ENCODE data around the gene TCIRG1.
A peak's percentile ranks its signal among the peaks of the same experiment; 100 is the strongest.

The TCIRG1 gene

DNA sequence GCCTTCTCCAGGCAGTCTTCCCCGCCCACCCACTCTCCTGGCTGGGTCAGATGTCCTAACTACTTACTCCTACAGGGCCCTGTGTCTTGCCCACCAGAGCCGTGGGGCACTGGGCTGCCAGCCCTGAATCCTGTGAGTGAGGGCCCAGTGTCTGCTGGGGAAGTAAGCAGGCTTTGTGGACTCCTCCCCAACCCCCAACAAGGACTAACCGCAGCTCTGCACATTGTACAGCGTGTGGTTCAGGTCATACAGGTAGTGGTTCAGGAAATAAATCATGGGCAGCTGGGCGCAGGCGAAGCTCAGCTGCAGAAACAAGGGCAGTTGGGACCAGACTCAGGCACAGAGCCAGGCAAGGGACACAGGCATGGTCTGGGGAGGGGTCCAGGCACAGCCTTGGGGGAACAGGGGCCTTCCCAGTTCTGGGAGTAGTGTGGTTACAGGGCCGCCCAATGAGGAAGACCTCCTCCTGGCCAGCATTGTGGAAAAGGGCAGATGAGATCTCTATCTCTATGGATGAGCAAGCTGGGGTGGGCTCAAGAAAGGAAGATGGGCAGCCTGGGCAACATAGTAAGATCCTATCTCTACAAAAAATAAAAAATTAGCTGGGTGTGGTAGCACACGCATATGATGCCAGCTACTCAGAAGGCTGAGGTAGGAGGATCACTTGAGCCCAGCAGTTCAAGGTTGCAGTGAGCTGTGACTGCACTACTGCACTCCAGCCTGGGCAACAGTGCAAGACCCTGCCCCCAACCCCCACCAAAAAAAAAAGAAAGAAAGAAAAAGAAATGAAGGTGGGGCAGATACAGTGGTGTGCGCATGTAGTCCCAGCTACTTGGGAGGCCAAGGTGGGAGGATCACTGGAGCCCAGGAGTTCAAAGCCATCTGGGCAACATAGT is 40.4 kb upstream of the TCIRG1 start:
- no peak overlapping the region for H3K27ac ChIP-seq (ENCODE audit: low read depth, low read length)

DNA sequence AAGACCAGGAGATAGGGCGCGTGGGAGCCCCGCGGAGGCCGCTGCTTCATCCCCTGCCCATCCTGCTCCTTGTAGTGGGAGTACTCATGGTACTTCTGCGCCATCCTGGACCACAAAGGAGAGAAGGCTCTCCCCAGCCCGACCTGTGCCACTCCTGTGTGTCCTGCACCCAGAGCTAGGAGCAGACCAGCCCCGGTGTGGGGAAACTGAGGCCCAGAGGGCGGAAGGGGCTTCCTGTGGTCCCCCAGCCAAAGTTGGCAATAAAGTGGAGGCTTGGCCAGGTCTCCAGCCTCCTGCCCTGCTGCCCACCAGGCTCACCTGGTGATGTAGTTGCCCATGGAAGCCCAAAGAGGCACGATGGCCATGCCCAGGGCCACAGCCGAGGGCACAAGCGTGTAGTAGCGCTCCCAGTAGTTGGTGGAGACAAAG is 39.6 kb upstream of the TCIRG1 start:
- no peak overlapping the region for H3K27ac ChIP-seq (ENCODE audit: low read depth, low read length)
- no peak overlapping the region for H3K9ac ChIP-seq (ENCODE audit: low read length)
- no peaks in the 10 kb centered on the region for H3K36me3 ChIP-seq (ENCODE audit: control insufficient read depth, insufficient read depth, low read length)
- no peak overlapping the region for H3K4me3 ChIP-seq (ENCODE audit: low read length)
- no peaks in the 10 kb centered on the region for H3K27me3 ChIP-seq (ENCODE audit: control insufficient read depth, insufficient read depth, low read length)
- no peaks in the 10 kb centered on the region for H3K4me1 ChIP-seq (ENCODE audit: control insufficient read depth, insufficient read depth, low read length)

More for the DNA sequence above, 40.4 kb upstream of the TCIRG1 start:
- Histone ChIP-seq H3K4me1 (ENCODE audit: control insufficient read depth, insufficient read depth, low read length) (no peaks in the 10 kb centered on the region), H3K36me3 (ENCODE audit: control insufficient read depth, insufficient read depth, low read length) (no peaks in the 10 kb centered on the region), H3K27me3 (ENCODE audit: control insufficient read depth, insufficient read depth, low read length) (no peaks in the 10 kb centered on the region), H3K9ac (ENCODE audit: low read length) (no peak overlapping the region), H3K4me3 (ENCODE audit: low read length) (no peak overlapping the region)

DNA sequence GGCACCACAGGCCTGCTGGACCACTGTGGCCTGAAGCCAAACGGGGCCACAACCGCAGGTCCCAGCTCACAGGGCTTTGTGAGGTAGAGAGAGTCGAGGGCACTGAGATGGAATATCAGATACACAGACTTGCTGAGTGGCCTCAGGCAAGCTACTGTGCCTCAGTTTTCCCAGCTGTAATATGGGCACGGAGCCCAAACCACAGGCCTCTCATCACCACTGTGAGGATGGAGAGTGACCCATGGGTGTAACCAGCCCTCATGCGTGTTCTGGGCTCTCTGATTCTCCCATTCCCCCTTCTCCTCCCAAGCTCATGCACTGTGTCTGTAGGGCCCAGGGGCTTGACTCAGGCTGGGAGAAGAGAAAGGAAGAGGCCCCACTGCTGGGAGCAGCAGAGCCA is 39.1 kb upstream of the TCIRG1 start:
- Histone ChIP-seq H3K27me3 (ENCODE audit: control insufficient read depth, insufficient read depth, low read length) (no peaks in the 10 kb centered on the region), H3K27ac (ENCODE audit: low read depth, low read length) (no peak overlapping the region), H3K4me3 (ENCODE audit: low read length) (no peak overlapping the region), H3K36me3 (ENCODE audit: control insufficient read depth, insufficient read depth, low read length) (no peaks in the 10 kb centered on the region), H3K9ac (ENCODE audit: low read length) (no peak overlapping the region), H3K4me1 (ENCODE audit: control insufficient read depth, insufficient read depth, low read length) (no peaks in the 10 kb centered on the region)

DNA sequence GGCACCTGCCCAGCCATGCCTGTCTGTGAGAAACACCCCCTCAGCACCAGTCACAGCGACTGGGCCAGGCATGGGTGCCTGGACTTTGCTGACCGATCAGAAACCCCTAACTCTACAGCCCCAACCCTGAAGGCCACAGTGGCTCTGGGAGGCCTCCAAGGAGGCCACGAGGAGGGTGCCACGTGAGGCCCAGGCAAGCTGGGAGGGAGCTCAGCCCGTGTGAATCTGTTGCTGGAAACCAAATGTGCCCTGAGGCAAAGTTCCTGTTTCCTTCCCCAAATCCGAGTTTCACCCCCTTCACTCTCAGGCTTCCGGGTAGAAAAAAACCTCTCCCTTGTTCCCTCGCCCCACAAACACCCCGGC is 36.3 kb upstream of the TCIRG1 start:
- H3K4me1 ChIP-seq (ENCODE audit: control insufficient read depth, insufficient read depth, low read length): no peaks in the 10 kb centered on the region
- H3K36me3 ChIP-seq (ENCODE audit: control insufficient read depth, insufficient read depth, low read length): no peaks in the 10 kb centered on the region
- H3K27me3 ChIP-seq (ENCODE audit: control insufficient read depth, insufficient read depth, low read length): no peaks in the 10 kb centered on the region
- H3K4me3 ChIP-seq (ENCODE audit: low read length): peak overlapping the region; percentile 16
- H3K9ac ChIP-seq (ENCODE audit: low read length): no peak overlapping the region
- no peak overlapping the region for H3K27ac ChIP-seq (ENCODE audit: low read depth, low read length)

DNA sequence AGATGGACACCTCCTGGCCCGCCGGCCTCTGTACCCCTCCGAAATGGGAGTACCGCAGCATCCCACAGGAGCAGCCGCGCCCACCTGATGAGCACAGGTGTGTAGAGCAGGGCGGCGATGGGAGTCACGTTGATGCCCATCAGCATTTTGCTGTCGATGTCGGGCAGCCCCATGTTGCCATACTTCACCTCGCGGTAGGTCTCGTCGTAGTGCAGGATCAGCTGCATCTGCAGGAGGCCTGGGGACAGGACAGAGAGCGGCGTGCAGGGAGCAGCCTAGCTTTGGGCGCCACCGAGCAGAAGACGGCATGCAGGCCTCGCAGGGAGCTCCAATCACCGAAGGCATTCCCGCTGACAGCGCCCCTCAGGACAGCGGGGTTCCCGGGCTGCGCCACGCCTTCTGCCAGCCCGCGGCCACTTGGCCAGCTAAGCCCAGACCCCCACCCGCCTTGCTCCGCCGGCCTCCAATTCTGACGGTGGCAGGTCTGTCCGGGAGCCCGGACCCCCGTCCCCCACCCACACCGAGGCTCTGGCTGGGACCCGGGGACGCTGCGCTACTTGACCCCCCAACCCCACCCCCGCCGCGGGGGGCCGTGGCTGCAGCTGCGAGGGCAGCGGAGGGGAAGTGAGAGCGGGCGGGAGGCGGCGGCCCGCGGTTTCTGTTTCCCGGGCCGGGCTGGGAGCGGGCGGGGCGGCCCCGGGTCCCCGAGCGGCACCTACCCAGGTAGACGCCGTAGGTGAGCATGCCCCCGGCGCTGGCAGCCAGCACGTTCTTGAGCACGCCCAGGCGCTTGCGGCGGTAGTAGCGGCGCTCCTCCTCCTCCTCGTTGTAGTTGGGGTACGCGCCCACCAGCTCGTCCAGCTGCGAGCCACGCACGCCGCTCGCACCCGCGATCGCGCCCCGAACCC is 35.6 kb upstream of the TCIRG1 start:
- Histone ChIP-seq H3K9ac (ENCODE audit: low read length) (no peak overlapping the region), H3K4me3 (ENCODE audit: low read length) (peak overlapping the region; percentile 66), H3K27me3 (ENCODE audit: control insufficient read depth, insufficient read depth, low read length) (no peaks in the 10 kb centered on the region), H3K27ac (ENCODE audit: low read depth, low read length) (peak overlapping the region; percentile 38), H3K4me1 (ENCODE audit: control insufficient read depth, insufficient read depth, low read length) (no peaks in the 10 kb centered on the region), H3K36me3 (ENCODE audit: control insufficient read depth, insufficient read depth, low read length) (no peaks in the 10 kb centered on the region)

DNA sequence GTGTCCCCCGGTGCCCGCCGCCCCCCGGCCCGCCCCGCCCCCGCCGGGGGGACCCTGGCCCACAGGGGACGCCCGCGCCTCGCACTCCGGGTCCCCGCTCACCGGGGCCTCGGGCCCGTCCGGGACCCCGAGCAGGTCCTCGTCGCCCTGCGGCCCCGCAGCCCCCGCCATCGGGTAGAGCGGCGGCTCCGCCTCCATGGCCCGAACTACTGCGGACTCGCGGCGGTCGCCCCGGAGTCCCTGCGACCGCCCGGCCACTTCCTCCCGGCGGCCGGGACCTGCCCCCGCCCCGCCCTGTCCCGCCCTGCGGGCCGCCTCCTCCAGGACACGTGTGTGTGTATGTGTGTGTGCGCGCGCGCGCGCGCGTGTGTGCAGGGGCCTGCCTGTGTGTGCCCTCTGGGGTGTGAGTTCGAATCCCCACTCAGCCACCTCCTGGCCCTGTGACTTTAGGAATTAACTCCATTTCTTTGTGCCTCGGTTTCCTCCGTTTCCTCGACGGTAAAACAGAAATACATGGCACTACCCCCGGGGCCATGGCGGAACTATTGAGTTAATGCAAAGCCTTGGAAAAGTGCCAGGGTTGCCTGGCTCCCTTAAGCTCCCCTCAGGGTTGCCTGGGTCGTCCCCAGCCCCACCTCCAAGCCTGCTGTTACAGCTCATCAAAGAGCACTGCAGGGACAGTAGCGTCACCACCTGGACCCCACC is 34.8 kb upstream of the TCIRG1 start, which contains the start of gene UNC93B1:
UNC93B1 (minus strand) TSS at position 252 of the 705 bp plus-strand sequence; CDS start at position 198, 54 bp downstream.
- H3K4me1 ChIP-seq (ENCODE audit: control insufficient read depth, insufficient read depth, low read length): no peaks in the 10 kb centered on the region
- no peaks in the 10 kb centered on the region for H3K27me3 ChIP-seq (ENCODE audit: control insufficient read depth, insufficient read depth, low read length)
- peak within 1 kb of the TSS; percentile 38 for H3K27ac ChIP-seq (ENCODE audit: low read depth, low read length)
- no peak within 1 kb of the TSS for H3K9ac ChIP-seq (ENCODE audit: low read length)
- H3K4me3 ChIP-seq (ENCODE audit: low read length): peak within 1 kb of the TSS; percentile 66
- H3K36me3 ChIP-seq (ENCODE audit: control insufficient read depth, insufficient read depth, low read length): no peaks in the 10 kb centered on the region

DNA sequence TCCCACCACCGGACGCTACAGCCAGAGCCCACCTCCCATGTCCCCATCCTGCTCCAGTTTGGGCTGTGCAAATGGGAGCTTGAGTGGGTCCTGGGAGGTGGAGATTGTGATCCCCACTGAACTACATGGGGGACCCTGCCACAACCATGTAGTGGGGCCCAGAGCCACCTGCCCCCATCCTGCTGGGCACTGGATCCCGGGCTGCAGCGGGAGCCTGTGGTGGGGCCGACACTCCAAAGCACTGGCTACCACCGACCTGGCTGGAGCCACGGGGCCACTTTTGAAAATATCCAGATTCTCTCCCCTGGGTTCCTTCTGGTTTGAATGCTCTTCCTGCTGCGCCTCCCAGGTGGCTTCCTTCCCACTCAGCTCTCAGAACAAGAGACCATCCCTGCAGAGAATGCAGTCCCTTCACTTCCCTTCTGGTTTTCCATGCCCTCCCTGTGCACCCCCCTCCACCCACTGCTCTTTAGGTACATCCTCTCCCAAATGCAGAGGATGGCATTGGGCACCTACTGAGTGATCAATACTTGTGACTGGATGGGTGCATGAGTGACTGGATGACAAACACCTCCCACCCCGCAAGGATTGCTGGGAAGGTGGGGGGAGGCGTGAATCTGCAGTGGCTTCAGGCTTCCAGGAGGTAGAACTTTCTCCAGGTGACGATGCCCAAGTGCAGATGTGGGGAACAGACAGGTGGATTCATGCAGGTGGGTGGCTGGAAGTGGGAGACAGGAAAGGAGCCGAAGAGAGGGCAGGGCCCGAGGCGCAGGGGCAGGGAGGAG is 34.1 kb upstream of the TCIRG1 start:
- H3K4me3 ChIP-seq (ENCODE audit: low read length): peak overlapping the region; percentile 66
- H3K27me3 ChIP-seq (ENCODE audit: control insufficient read depth, insufficient read depth, low read length): no peaks in the 10 kb centered on the region
- H3K9ac ChIP-seq (ENCODE audit: low read length): no peak overlapping the region
- peaks cover 1% of the 10 kb centered on the region for H3K4me1 ChIP-seq (ENCODE audit: control insufficient read depth, insufficient read depth, low read length)
- no peak overlapping the region for H3K27ac ChIP-seq (ENCODE audit: low read depth, low read length)
- H3K36me3 ChIP-seq (ENCODE audit: control insufficient read depth, insufficient read depth, low read length): no peaks in the 10 kb centered on the region

DNA sequence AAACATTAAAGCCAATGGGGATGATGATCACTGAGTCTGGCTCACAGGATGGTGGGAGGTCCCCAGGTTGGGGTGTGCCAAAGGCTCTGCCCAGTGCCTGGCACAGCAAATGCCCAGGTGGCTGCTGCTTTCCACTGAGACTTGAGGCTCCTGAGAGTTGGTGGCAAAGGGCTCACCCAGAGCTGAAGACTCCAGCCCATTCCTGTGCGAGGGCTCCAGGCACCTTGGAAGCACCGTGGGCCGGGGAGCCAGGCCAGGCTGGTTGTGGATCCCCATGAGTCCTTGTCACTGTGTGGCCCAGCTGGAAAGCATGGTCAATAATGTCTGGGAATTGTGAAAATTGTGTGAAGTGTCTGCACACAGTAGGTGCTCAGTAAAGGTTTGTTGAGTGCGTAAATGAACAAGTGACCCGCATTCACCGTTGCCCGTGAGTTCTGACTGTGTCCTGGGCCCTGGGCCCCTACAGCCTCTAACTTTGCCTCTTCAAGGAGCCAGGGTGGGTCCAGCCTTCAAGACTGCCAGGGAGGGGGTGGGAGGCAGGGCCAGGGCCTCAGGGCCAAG is 32.1 kb upstream of the TCIRG1 start:
- Histone ChIP-seq H3K4me3 (ENCODE audit: low read length) (no peak overlapping the region), H3K27me3 (ENCODE audit: control insufficient read depth, insufficient read depth, low read length) (no peaks in the 10 kb centered on the region), H3K27ac (ENCODE audit: low read depth, low read length) (no peak overlapping the region), H3K4me1 (ENCODE audit: control insufficient read depth, insufficient read depth, low read length) (peaks cover 12% of the 10 kb centered on the region), H3K9ac (ENCODE audit: low read length) (no peak overlapping the region), H3K36me3 (ENCODE audit: control insufficient read depth, insufficient read depth, low read length) (no peaks in the 10 kb centered on the region)

DNA sequence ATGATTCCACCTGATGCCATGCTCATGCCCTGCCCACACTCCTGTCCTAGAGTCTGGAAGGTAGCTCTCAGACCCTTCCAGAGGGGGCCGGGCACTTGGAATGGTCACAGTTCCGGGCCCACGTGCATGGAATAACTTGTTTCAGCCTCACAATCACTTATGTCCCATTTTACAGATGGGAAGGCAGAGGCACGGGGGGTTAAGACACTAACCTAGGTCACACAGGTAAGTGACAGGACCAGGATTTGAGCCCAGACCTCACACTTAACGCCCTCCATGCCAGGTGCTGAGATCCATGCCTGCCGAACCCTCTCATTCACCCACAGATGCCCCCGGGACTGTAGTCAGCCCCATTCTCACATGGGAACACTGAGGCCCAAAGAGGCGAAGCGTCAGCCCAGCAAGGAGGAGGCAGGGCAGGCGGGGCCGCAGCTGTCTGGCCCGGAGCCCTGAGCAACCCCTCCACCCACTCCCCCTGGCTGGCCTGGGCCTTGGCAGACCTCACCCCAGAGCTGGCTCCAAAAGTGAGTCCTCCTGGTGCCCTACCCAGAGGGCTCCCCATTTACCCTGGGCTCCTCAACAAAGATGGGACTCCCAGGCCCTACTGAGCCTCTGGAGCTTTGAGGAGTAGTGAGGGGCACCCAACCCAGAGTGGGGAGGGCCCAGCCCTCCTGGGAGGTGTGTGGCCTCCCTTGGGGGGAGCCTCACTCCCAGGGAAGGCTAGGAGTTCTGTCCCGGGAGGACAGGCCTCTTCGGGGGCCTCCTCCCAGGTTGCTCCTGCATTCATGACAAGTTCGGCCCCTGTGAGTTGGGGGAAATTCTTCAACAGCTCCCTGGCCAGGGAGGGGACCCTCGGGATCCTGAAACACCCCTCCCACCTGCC is 31.1 kb upstream of the TCIRG1 start:
- no peak overlapping the region for H3K27ac ChIP-seq (ENCODE audit: low read depth, low read length)
- peaks cover 12% of the 10 kb centered on the region for H3K4me1 ChIP-seq (ENCODE audit: control insufficient read depth, insufficient read depth, low read length)
- H3K9ac ChIP-seq (ENCODE audit: low read length): no peak overlapping the region
- H3K4me3 ChIP-seq (ENCODE audit: low read length): no peak overlapping the region
- H3K36me3 ChIP-seq (ENCODE audit: control insufficient read depth, insufficient read depth, low read length): no peaks in the 10 kb centered on the region
- no peaks in the 10 kb centered on the region for H3K27me3 ChIP-seq (ENCODE audit: control insufficient read depth, insufficient read depth, low read length)

DNA sequence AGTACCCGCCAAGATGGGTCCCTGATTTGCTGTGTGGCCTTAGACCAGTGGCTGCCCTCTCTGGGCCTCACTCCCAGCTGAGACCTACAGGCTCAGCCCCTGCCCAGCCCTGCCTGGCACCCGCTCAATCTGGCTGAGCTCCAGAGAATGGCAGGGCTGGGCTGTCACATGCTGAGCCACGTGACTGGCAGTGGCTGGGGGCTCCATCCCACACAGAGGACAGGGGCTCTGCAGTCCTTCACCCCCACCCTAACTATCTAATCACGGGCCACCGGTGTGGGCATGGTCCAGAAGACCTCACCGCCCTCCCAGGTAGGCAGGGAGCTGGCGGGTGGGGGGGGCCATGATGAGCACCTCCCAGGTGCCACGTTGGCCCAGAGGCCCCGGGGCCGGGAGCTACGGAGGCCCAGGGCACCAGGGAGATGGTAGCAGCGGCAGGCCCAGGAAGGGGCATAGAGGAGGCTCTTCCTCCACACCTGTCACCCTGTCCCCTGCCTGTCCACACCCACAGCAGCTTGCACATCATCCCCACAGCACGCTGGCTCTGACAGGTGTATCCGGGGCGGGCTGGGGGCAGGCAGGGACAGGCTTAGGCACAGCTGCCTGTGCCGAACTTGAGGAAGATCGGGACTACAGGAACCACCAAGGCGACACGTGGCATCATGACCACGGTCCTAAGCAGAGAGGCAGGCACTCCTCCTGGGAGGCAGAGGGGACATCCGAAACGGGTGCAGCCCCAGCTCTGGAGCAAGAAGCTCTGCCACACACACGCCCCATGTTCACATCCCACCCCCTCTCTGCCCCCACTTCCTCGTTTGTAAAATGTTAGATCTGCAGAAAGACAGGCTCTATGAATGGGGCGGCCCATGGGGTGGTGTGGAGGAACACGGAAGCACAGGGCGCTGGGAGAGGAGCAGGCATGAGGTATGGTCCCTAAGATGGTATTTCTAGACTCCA is 30.2 kb upstream of the TCIRG1 start:
- no peak overlapping the region for H3K27ac ChIP-seq (ENCODE audit: low read depth, low read length)
- no peak overlapping the region for H3K4me3 ChIP-seq (ENCODE audit: low read length)
- no peak overlapping the region for H3K9ac ChIP-seq (ENCODE audit: low read length)
- H3K27me3 ChIP-seq (ENCODE audit: control insufficient read depth, insufficient read depth, low read length): no peaks in the 10 kb centered on the region
- peaks cover 12% of the 10 kb centered on the region for H3K4me1 ChIP-seq (ENCODE audit: control insufficient read depth, insufficient read depth, low read length)
- no peaks in the 10 kb centered on the region for H3K36me3 ChIP-seq (ENCODE audit: control insufficient read depth, insufficient read depth, low read length)

Data from rectal smooth muscle tissue (tissue), 1 donor.